GM12873 (cell line): ENCODE results near the gene BMPER.

Experiments used
- TF ChIP-seq, protein P1 (sequence below): IDR thresholded peaks from 2 replicates; pipeline ENCODE4 v1.5.1; 2012; ENCODE audit warnings: low read depth, mild to moderate bottlenecking, moderate library complexity, low read length, control low read depth; ENCODE audit not compliant: insufficient read depth; ENCODE audit errors: missing control alignments

Gene BMPER

DNA sequence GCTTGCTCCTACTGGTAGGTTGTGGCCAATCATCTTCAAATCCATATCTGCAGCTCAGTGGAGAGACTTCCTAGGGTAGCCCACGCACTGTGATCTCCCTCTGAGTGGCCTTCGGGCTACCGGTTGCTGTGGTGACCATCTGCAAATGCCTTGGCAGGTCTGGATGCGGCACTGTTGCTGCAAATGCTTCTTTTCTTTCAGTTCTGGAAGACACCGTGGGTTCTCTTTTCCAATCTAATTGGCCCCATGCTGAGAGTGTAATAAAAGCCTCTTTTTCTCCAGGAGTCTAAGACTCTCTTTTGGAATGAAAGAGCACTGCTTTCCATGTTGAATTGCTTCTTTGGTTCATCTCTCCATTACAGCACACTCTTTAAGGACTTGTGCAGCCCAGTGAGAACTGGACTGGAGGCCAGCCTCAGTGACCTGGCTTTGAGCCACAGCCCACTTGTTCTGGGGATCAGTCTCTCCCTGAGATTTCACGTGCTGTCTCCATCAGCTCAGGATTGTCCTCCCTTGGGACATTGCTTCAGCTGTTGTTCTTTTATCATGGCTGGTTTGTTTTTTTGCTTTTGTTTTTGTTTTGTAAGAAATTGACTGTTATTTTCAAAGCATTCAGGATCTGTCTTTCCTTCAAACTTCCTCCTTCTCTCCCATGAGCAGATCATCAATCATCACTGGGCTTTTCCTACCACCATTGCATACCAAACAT is 286.6 kb downstream of the BMPER start:
- TF ChIP-seq, protein P1, sequence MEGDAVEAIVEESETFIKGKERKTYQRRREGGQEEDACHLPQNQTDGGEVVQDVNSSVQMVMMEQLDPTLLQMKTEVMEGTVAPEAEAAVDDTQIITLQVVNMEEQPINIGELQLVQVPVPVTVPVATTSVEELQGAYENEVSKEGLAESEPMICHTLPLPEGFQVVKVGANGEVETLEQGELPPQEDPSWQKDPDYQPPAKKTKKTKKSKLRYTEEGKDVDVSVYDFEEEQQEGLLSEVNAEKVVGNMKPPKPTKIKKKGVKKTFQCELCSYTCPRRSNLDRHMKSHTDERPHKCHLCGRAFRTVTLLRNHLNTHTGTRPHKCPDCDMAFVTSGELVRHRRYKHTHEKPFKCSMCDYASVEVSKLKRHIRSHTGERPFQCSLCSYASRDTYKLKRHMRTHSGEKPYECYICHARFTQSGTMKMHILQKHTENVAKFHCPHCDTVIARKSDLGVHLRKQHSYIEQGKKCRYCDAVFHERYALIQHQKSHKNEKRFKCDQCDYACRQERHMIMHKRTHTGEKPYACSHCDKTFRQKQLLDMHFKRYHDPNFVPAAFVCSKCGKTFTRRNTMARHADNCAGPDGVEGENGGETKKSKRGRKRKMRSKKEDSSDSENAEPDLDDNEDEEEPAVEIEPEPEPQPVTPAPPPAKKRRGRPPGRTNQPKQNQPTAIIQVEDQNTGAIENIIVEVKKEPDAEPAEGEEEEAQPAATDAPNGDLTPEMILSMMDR = no peak

DNA sequence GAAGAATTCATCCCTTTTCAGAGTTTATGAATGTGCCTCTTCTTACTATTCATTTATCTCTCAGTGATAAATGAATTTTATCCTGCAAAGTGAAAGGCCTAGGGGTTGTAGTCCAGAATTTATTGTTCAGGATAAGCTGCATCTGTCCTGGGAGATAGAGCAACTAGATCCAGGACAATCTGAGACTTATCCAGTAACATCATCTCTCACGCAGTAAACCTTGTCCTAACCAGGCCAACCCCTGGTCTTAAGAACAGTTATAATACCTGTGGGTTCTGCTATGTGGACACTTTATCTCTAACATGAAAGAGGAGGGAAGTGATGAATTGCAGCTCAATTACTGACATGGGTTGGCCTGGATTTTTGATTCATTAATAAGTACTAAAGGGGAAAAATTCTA is 287.6 kb downstream of the BMPER start:
- TF ChIP-seq, protein P1 = no peak

- TF ChIP-seq, protein P1 = no peak
These were observed 292.9 kb downstream of the BMPER start for GRCh38 chr7:34198231-34198641.
